GM12874 (cell line): ENCODE results near the gene RASSF5.

ENCODE experiments used
- TF ChIP-seq, protein P1 (sequence below): IDR thresholded peaks from 2 replicates; pipeline ENCODE4 v1.5.1; 2011; ENCODE audit warnings: low read depth, mild to moderate bottlenecking, control low read depth, low read length, moderate library complexity; ENCODE audit not compliant: insufficient read depth

Gene RASSF5

DNA sequence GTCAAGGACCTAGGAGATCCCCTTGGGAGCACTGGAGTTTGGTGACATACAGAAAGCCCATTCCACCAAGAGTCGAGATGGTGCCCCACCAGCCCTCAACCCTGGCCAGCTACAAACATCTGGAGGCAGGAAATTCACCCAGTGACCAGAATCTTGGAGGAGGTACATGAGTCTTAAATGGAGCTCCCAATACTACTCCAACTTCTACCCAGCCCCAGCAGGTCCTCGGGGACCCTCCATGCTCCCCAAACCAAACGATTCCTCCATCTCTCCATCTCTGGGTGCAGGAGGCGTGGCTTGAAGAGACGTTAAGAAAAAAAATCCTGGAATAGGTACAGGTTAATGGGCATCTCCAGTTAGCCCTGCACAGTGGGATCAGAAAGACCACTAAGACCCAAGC is 5.5 kb upstream of the RASSF5 start:
- TF ChIP-seq, protein P1, sequence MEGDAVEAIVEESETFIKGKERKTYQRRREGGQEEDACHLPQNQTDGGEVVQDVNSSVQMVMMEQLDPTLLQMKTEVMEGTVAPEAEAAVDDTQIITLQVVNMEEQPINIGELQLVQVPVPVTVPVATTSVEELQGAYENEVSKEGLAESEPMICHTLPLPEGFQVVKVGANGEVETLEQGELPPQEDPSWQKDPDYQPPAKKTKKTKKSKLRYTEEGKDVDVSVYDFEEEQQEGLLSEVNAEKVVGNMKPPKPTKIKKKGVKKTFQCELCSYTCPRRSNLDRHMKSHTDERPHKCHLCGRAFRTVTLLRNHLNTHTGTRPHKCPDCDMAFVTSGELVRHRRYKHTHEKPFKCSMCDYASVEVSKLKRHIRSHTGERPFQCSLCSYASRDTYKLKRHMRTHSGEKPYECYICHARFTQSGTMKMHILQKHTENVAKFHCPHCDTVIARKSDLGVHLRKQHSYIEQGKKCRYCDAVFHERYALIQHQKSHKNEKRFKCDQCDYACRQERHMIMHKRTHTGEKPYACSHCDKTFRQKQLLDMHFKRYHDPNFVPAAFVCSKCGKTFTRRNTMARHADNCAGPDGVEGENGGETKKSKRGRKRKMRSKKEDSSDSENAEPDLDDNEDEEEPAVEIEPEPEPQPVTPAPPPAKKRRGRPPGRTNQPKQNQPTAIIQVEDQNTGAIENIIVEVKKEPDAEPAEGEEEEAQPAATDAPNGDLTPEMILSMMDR: no peak

DNA sequence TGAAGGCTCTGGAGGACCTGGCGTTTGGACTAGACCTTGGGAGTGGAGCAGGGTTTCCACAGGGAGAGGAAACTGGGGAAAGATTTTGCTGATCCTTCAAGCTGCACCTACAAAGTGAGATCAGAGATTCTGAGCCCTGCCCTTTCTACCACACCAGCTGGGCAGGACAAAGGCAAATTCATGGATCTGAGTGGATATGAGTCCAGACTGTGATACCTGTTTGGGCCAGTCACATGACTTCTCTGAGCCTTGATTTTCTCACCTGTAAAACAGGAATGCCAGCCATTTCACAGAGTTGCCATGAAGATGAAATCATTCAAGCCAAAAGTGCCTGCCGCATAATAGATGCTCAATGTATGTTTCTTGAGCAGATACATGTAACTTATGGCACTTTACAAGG is 4.9 kb upstream of the RASSF5 start:
- TF ChIP-seq, protein P1: no peak

DNA sequence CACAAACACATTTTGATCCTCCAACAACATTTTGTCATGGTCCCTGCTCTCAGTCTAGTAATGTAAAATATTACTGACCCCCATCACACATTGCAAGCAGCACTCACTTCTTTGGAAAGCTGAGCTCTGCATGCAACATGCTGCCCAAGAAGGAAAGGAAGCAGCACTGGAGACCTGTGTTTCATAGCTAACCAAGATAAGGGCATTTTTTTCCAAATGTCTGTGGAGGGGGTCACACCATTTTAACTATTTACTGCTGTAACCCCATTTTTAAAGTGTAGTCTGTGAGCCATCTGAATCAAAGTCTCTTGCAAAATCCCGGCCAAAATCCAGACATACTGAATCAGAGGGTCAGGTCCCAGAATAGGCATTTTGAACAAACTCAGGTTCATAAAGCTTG is 4.5 kb upstream of the RASSF5 start:
- TF ChIP-seq, protein P1: no peak

DNA sequence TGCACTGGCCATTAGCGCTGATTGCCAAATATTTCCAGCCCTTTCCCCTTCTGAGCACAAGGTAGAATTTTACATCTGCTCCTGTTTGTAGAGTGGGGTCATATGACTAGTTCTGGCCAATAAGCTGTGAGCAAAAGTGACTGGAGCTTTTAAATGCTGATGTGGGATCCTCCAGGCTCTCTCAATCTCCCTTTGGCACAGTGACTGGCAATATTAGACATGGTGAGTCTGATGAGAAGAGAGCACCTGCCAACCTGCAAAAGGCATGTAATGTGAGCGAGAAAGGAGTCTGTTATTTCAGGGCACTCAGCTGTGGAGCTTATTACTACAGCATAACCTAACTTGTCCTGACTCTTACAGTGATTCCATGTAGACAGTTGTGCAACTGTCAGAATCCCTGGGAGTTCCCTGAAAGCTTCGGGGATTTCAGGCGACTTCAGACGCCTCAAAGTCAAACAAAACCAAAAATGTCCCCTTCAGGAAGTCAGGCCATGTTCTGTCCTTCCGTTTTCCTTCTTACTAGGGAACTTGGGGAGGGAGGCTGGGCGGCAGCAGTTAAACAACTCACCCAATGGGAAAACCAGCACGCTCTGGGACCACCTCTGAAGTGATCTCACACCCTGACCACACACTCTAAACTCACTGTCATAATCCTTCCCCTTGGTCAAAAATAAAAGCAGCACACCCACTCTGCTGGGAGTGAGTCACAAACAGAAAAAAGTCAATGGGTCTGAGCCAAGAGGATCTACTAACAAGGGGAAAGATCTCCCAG is 3.6 kb upstream of the RASSF5 start:
- TF ChIP-seq, protein P1: no peak

DNA sequence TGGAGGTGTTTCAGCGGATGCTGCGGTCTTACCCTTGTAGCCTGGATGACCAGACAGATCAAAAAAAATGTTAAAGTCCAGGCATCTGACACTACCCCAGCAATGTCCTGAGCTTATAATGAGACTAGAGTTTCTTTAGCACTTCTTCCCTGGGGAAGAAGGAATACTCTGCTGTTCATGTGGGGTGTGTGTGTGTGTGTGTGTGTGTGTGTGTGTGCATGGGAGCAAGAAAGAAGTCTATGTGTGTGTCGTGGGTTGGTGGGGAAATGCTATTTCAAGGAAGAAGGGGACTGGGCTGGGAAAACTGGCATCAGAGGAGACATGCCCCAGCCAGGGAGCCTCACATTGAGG is 3.0 kb upstream of the RASSF5 start:
- TF ChIP-seq, protein P1: no peak

DNA sequence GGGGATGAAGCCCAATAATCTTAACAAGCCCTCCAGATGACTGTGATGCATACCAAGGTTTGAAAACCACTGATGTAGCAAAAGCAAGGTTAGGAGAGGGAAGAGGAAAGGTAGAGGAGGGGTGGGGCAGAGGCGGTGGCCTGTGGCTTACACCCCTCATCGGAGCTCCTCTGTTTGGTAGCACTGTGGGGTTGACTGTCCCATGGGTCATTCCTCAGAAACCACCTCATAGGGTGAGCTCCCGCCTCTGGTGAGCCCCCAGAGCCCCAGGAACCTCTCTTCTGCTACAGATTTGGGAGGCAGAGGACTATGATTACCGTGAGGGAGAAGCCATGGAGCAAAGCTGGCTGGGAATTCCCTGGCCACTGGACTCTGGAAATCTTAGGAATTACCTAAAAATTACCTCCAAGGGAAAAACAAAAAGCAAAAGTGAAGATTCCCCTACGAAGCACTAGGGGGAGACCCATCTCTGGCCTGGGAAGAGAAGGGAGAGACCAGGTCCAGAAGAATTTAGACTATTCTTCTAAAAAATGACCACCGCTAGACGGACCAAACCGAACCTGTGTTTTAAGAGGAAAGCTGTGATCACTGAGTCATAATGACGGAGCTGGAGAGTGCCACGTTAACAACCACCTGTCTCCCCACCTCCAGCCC is 1.5 kb upstream of the RASSF5 start:
- TF ChIP-seq, protein P1: peak; percentile 51; the same call in 1 of the 2 replicates

DNA sequence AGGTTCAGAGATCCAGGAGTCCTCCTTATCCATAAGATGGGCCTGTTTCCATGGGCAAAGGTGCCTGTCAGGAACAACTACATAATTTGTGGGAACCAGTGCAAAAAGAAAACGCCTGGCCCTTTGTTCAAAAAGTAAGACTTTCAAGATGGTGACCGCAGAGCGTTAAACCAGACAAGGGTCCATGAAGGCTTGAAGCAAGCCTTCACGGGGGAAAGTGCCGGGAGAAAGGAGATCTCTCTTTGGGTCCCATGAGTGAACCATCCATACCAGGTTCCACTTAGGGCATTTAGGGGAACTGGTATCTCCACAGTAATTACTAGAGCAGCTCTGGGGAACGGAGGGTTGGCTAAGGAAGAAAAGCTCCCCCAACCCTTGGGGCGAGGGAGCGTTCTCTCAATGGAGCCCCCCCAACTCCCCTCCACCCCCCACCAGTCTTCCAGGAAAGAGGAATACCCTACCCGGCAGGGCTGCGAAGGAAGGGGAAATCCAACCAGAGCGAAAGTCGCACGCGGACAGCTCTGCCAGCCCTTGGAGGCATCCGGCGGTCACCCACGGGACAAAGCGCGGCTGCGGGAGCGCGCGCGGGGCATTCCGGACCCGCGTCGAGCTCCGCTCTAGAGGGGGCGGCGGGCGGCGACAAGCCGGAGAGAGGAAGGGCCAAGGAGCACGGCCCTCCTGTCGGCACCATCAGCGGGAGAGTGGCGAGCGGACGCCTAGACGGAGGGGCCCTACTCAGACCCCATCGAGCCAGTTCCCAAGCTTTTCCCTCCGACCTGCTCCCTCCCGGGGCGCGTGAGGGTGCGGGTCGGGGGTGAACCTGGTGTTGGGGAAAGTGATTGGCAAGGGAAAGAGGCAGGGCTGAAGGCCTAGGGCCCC is 687 bp upstream of the RASSF5 start:
- TF ChIP-seq, protein P1: no peak
